HUES6 (cell line): Measurements from ENCODE around the gene RNU6-9.
"Not testable (repeated sequence)": the region's sequence is repeated elsewhere in the genome, so short reads cannot be mapped to it uniquely, and the experiment has no call there.

Experiments
- H3K27ac ChIP-seq: 2 replicates; pipeline ENCODE4 v1.7.0; 2013; ENCODE audit warnings: low read depth, mild to moderate bottlenecking, low read length, inconsistent platforms
- H3K27me3 ChIP-seq: 2 replicates; pipeline ENCODE4 v1.6.1; 2013; ENCODE audit warnings: low read length; ENCODE audit not compliant: control insufficient read depth, insufficient read depth
- H3K36me3 ChIP-seq: 2 replicates; pipeline ENCODE4 v1.6.1; 2013; ENCODE audit warnings: low read length; ENCODE audit not compliant: control insufficient read depth, insufficient read depth
- H3K4me1 ChIP-seq: 2 replicates; pipeline ENCODE4 v1.6.1; 2013; ENCODE audit warnings: low read length; ENCODE audit not compliant: control insufficient read depth, insufficient read depth
- H3K4me3 ChIP-seq: 2 replicates; pipeline ENCODE4 v1.5.1; 2013; ENCODE audit warnings: low read depth, low read length
- H3K9ac ChIP-seq: one replicate; pipeline ENCODE4 v1.6.1; 2013; ENCODE audit warnings: mild to moderate bottlenecking, low read length
- H3K9me3 ChIP-seq: 2 replicates; pipeline ENCODE4 v1.6.1; 2013; ENCODE audit warnings: low read depth, low read length; ENCODE audit not compliant: control insufficient read depth, insufficient read depth

RNU6-9 gene

DNA sequence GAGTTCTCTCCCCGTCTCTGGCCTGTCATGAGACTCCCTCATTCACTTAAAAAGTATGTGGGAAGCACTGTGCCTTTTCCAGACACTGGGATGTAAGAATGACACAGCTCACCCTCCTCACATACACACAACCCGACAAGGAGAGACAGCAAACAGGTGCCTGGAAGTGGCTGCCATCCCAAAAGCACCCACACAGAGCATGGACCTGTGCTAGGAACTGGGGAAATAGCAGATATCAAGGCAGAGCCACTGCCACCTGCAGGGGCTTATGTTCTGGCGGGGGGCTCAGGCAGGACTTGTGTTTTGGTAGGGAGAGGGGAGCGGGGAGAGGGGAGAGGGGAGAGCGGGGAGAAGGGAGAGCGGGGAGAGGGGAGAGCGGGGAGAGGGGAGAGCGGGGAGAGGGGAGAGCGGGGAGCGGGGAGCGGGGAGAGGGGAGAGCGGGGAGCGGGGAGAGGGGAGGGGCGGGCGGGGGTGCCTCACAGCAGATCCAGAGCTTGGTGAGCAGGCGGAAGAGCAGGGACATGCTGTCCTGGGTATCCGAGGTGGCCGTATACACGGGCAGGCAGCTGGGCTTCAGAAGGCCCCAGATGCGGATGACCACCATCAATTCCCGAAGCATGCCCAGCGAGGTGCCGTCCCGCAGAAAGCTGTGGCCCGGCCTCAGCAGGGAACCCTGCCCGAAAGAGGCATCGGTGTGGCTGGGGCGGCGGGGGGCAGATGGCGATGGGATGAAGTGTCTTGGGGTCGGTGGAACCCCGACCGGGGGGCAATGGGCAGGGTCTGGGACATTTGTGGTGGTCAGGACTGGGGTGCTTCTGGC lies 21.6 kb upstream of the RNU6-9 start:
- peak overlapping the region; percentile 27 for H3K4me3 ChIP-seq
- no peak overlapping the region for H3K27ac ChIP-seq

GRCh38 chr19:872266-872951 lies 20.9 kb upstream of the RNU6-9 start:
- Histone ChIP-seq H3K36me3 (peaks cover 56% of the 10 kb centered on the region), H3K9ac (no peak overlapping the region), H3K4me3 (peak overlapping the region; percentile 27), H3K4me1 (peaks cover 29% of the 10 kb centered on the region), H3K27ac (no peak overlapping the region), H3K9me3 (no peaks in the 10 kb centered on the region), H3K27me3 (no peaks in the 10 kb centered on the region)

More for the DNA sequence above, 21.6 kb upstream of the RNU6-9 start:
- Histone ChIP-seq H3K36me3 (peaks cover 50% of the 10 kb centered on the region), H3K9ac (no peak overlapping the region), H3K9me3 (no peaks in the 10 kb centered on the region), H3K4me1 (peaks cover 35% of the 10 kb centered on the region), H3K27me3 (no peaks in the 10 kb centered on the region)

DNA sequence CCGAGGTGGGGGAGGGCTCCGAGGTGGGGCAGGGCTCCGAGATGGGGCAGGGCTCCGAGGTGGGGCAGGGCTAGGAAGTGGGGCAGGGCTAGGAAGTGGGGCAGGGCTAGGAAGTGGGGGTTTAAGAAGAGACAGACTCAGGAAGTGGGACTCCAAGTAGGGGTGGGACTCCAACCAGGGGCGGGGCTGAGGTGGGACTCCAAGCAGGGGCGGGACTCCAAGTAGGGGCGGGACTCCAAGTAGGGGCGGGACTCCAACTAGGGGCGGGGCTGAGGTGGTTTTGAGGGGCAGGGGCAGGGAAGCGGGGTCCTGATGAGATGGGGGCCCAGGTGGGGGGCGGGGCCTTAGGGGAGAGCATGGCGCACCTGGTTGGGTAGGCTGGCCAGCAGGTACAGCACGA lies 20.2 kb upstream of the RNU6-9 start:
- peaks cover 22% of the 10 kb centered on the region; the same call in 1 of the 2 replicates for H3K4me1 ChIP-seq
- no peaks in the 10 kb centered on the region for H3K9me3 ChIP-seq
- H3K27ac ChIP-seq: no peak overlapping the region
- no peak overlapping the region for H3K9ac ChIP-seq
- peaks cover 50% of the 10 kb centered on the region for H3K36me3 ChIP-seq
- H3K4me3 ChIP-seq: no peak overlapping the region
- H3K27me3 ChIP-seq: no peaks in the 10 kb centered on the region

DNA sequence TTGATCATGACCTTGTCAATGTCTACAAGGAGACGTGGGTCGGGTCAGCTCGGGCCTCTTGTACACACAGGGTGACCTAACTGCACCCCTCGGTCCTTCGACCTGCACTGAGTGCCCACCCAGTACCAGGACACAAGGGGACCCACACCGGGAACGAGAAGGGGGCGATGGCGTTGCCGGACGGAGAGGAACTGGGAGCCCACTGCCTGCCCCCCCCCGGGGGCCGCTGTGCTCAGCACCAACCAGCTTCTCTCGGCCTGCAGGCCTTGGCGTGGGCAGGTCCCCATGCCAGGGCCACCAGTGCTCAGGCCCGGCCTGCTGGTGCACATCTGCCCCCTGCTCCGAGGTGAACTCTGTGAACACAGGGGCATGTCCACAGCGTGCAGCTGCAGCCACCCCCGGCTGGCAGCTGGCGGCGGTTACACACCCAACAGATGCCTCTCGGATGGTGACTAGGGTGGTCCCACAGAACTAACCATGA lies 19.7 kb upstream of the RNU6-9 start:
- Histone ChIP-seq H3K27ac (no peak overlapping the region), H3K4me1 (peaks cover 18% of the 10 kb centered on the region; the same call in 1 of the 2 replicates), H3K36me3 (peaks cover 45% of the 10 kb centered on the region), H3K27me3 (no peaks in the 10 kb centered on the region), H3K9ac (no peak overlapping the region), H3K9me3 (no peaks in the 10 kb centered on the region), H3K4me3 (no peak overlapping the region)

GRCh38 chr19:875265-875879 lies 17.9 kb upstream of the RNU6-9 start:
- Histone ChIP-seq H3K4me3 (no peak overlapping the region), H3K36me3 (peaks cover 40% of the 10 kb centered on the region), H3K27ac (no peak overlapping the region), H3K9me3 (no peaks in the 10 kb centered on the region), H3K27me3 (no peaks in the 10 kb centered on the region), H3K9ac (no peak overlapping the region), H3K4me1 (peaks cover 9% of the 10 kb centered on the region; the same call in 1 of the 2 replicates)

DNA sequence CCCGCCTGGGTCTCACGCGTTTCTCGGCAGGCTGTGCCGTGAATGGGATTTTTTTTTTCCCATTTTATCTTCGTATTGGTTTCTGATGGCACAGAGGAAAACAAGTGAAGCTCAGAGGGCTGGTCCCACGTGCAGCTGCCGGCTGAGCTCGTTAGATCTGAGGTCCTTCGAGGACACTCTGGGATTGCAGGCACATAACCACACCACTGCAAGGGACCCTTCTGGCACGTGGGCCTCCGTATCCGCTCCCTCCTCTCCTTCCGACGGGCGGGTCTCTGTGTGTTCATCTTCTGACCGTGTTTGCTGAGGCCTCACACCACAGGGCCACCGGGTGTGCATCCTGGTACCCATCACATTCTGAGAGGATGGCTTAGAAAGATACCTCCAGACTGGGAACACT lies 17.2 kb upstream of the RNU6-9 start:
- H3K27ac ChIP-seq: no peak overlapping the region
- no peak overlapping the region for H3K9ac ChIP-seq
- H3K4me3 ChIP-seq: no peak overlapping the region
- H3K9me3 ChIP-seq: no peaks in the 10 kb centered on the region
- peaks cover 39% of the 10 kb centered on the region for H3K36me3 ChIP-seq
- no peaks in the 10 kb centered on the region for H3K27me3 ChIP-seq
- peaks cover 9% of the 10 kb centered on the region; the same call in 1 of the 2 replicates for H3K4me1 ChIP-seq

DNA sequence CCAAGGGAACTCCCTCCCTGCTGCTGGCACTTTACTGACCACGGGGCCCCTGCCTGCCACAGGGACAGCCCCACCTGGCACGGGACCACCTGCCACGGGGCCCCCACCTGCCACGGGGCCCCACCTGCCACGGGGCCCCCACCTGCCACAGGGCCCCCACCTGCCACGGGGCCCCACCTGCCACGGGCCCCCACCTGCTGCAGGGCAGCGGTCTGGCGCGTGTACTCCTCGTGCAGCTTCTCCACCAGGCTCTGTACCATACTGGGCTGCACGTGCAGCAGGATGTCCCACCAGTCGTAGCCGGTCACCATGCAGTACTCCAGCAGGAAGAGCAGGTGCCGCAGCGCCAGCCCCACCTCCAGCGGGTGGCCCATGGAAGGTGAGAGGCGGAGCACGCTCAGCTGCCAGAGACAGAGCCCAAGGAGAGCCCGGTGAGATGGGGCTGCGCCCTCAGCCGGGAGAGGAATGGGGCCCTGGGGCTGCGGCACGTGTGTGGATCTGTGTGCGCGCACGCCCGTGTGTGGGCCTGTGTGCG lies 16.4 kb upstream of the RNU6-9 start:
- H3K4me1 ChIP-seq: peaks cover 9% of the 10 kb centered on the region; the same call in 1 of the 2 replicates
- H3K9me3 ChIP-seq: no peaks in the 10 kb centered on the region
- no peaks in the 10 kb centered on the region for H3K27me3 ChIP-seq
- peaks cover 47% of the 10 kb centered on the region for H3K36me3 ChIP-seq
- no peak overlapping the region for H3K27ac ChIP-seq
- H3K9ac ChIP-seq: no peak overlapping the region
- H3K4me3 ChIP-seq: no peak overlapping the region

DNA sequence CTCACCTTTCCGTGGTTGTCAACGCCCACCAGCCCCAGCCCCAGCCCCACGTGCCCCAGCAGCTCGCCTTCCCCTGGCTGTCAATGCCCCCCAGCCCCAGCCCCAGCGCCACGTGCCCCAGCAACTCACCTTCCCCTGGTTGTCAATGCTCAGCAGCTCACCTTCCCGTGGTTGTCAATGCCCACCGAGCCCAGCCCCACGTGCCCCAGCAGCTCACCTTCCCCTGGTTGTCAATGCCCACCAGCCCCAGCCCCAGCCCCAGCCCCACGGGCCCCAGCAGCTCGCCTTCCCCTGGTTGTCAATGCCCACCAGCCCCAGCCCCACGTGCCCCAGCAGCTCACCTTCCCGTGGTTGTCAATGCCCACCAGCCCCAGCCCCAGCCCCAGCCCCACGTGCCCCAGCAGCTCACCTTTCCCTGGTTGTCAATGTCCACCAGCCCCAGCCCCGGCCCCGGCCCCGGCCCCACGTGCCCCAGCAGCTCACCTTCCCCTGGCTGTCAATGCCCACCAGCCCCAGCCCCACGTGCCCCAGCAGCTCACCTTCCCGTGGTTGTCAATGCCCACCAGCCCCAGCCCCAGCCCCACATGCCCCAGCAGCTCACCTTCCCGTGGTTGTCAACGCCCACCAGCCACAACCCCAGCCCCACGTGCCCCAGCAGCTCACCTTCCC lies 15.2 kb upstream of the RNU6-9 start:
- H3K9ac ChIP-seq, H3K27me3 ChIP-seq, H3K4me3 ChIP-seq, H3K9me3 ChIP-seq, H3K4me1 ChIP-seq, H3K27ac ChIP-seq: not testable (repeated sequence)
- peaks cover 59% of the 10 kb centered on the region for H3K36me3 ChIP-seq

GRCh38 chr19:878751-879561 lies 14.3 kb upstream of the RNU6-9 start:
- not testable (repeated sequence) for H3K4me3 ChIP-seq, H3K9ac ChIP-seq, H3K9me3 ChIP-seq, H3K27me3 ChIP-seq, H3K27ac ChIP-seq, H3K4me1 ChIP-seq
- peaks cover 61% of the 10 kb centered on the region for H3K36me3 ChIP-seq
